ENCODE measurements around the gene MED26.

The MED26 gene

DNA sequence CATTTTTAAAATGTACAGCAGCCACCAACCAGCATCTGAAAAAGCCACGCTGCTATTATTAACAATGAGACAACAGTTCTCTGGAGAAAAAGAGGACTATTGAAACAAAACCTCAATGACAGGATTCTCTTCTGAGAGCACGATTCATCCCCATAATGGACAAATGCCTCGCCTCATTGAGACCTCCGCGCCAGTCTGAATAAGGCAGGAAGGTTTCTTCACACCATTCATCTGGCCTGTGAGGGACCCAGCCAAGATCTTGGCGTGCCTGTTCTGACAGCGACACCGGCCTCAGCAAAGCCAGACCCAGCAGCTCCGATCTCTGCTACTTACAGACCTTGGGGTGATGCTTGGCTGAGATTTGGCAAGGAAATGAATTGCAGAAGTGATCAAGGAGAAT, 17.1 kb upstream of the MED26 start:
- no peak for DNase-seq

DNA sequence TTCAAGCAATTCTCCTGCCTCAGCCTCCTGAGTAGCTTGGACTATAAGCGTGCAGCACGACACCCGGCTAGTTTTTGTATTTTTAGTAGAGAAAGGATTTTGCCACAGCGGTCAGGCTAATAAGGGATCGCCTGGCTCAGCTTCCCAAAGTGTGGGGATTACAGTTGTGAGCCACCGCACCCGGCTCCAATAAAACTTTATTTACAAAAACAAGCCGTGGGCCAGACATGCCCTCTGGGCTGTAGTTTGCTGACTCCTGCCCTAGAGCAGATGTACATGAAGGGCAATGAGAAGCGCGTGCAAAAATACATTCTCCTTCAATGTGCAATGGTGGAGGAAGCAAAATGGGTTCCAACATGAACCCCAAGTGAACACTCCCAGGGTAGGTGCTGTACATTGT, 13.7 kb upstream of the MED26 start:
- no peak for DNase-seq

DNA sequence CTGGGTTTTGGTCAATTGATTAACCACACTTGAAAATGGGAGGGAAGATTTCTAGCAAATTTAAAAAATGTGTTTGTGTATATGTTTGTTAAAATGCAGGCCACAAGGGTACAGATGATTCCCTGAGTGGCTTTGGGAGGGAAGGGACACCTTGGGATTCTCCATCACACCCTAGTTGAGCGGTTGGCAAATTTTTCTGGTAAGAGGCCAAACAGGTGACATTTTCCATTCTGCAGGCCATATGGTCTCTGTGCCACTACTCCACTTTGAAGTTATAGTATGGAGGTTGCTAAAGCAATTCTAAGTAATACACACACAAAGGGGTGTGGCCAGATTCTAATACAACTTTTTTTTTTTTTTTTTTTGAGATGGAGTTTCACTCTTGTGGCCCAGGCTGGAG, 12.9 kb upstream of the MED26 start:
- DNase-seq = no peak

DNA sequence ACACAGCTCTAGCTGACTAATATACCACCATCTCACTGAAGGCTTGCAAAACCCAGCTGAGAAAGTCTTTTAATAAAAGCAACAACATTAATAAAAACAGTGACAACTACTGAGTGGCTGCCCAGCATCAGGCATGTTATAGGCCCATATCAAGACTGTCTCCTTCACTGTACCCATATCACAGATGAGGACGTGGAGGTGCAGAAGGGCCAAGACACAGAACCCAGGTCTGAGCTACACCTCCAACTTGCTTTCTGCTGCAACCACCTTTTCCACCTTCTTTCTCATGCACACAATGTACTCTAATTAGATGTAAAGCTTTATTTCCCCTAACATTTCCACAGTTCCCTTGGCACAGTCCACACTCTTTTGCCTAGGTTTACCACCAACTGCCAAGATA, 10.7 kb upstream of the MED26 start:
- DNase-seq = no peak

DNA sequence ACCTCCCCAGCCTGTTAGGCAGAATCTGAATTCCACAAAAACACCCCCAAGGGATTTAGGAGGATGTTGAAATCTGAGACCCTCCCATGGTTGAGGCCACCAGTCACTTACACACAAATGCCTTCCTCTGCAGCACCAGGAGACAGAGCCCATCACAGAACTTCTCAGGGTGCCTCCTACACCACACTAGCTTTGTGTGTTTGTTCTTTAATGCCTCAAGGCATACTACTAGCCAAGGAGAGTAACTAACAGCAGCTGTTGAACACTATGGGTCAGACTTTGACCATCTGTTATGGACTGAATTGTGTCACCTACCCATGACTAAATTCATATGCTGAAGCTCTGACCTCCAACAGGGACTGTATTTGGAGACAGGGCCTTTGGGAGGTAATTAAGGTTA, 9.5 kb upstream of the MED26 start:
- no peak for DNase-seq

DNA sequence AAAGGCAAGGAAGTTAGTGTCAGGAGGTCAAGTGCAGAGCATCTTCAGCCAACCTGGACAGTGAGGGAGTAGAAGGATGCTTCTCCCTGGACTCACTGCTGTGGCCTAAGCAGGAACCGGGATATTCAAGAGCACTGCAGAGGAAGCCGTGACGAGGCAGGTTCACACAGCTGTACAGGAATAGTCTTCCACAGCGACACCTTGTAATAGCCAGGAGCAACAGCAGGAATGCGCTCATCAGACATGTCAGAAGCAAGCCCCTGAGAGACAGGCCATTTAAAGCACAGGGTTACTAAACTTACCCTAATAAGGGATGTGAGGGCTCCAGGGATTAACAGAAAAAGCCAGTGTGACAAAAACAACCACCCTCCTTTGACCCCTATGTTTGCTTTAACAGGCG, 3.5 kb upstream of the MED26 start:
- DNase-seq = no peak

DNA sequence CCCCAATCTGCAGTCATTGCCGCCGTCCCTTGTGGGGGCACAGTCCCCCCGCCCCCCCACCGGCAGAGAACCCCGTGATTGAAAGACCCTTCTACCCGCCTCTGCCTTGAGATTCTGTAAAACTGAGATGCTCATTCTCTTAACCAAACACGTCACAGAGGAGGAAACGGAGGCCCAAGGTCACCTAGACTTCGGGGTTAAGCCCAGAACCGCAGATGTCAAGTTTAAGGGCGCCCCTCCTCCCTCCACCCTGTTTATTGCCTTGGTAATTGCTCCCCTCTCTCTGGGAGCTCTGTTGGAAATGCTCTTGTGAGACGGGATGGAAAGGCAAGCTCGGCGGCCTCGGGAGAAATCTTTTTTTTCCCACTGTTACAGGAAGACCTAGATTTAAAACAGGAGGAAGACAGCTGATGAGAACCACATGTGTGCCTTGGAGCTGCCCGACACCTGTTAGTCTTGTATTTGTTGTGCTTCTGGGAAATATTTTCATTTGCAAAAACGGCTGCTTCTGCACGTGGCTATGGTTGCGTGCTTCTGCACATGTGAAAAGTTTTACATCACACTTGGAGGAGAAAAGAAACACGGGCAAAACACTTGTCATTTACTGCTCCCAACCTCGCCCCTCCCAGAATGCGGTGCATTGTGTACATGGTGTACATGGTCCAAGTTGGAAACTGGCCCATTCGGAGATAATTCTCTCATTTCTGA, 1.1 kb upstream of the MED26 start:
- DNase-seq = no peak

DNA sequence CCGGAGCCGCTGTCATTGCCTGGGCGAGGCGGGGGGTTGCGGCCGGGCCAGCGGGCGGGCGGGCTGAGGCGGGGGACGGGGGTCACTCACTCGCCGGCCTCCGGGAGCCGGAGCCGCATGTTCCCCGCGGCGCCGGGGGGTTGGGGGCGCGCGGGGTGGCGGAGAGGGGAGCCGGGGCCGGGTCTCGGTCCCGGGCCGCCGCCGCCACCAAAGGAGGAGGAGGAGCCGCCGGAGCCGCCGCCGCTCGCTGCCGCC, 149 bp downstream of the MED26 start:
- no peak for DNase-seq

DNA sequence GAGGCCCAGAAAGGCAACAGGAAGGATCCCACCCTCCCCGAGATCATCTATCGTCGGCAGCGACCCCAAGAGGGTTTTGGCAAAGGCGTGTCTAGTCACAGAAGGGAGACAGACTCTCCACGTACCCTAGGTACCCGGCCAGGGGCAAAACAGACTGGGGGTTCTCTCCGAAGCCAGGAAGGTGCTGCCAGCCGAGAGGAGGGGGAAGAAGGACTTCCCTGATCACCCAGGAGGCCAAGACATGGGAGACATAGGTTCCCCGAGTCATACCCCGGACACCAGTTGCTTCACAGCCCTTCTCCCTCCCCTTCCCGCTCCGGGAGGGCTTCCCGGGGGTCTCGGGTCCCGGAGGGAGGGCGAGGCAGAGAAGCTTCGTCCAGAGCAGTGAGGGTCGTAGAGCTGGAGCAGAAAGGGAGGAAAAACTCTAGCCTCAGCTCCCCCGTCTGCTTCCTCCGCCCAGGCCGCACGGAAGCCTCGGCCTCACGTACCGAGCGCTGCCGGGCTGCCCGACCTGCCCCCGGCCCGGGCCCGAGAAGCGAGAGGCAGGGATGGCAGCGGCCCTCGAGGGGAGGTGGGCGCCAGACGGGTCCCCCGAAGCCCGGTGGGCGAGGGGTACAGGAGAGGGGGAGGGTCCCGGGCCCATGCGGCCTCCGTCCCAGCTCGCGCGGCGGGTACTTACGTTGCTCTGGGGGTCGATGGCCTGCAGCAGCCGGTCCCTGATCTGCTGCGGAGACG, 644 bp downstream of the MED26 start:
- no peak for DNase-seq

DNA sequence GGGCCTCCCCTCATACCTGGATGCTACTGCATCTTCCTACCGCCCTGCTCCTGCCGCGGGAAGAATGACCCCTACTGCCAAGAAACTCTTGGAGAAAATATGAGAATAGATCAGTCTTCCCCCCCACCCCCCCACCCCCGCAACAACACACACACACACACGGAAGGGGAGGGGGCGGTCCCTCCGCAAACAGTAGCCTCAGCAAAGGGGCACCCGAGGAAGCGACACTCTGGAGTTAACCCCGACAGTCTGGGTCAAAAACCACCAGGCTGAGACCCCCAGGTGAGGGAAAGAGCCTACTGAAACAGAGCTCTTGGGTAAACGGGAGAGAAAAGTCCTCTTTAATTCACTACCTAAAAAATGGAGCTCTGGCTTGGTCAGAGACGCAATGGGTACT, 1.2 kb downstream of the MED26 start:
- no peak for DNase-seq

DNA sequence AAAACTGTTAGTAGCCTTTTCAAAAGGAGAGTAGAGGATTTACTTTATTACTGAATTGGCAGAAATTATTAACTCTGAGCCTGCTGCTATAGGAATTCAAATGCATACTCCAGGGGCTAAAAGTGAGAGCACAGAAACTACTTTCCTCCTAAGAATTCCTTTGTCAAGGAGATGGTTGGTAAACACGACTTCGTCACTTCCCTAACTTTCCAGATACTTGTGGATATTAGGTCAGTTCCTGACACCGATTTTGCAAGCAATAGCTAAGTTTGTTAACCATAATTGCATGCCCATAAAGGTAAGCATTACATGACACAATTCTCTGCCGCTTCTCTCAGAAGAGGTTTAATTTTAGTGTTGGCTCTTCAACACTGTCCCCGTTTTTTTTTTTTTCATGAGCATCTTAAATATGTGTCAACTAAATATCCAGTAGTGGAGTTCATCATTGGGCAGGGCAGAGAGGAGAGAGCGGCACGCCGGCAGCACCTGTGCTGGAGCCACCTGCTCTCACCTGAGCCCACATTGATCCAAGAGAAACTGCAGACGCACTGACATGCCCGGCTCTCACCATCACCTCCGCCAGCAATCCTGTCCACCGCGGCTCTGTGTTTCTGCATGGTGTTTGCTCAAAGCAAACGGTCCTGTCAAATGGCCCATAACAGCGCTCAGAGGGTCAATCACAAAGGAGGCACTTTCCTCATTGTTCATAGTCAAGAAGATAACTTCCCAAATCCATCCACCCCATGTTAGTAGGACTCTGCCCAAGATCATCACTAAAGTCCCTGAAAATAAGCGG, 2.6 kb downstream of the MED26 start:
- no peak for DNase-seq

DNA sequence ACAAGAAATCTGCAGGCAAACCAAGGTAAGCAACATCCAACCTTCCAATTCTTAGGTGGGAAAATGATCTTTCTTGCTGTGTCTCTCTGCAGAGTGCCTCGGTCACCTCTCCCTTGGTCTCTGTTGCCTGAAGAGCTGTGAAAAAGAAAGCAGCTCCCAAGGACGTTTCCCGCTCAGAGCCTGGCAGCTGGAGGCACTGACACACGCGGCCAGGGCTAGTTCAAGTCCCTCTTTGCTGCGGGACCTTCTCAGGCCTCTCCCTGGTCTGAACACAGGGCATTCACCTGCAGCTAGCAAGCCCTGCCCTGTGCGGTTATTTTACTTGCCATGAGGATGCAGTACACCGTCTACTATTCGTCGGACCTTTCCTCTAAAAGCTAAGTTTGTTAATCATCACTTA, 3.8 kb downstream of the MED26 start:
- no peak for DNase-seq

DNA sequence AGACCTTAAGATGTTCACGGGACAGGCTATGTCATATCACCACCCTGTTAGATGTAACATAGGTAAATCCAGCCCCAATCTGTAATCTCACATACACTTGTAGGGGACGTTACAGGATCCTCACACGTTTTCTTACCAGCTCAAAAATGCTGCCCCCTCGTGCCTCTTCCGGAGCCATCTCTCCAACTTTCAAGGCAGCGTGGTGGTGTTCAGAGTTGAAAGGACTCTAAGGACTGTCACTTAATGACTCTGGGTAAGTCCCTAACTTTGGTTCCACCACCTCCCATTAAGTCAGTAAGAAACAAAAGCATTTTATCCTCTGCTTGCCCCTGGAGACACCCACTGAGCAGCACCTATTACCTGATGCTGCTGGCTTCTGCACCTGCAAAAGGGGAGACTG, 4.4 kb downstream of the MED26 start:
- no peak for DNase-seq

DNA sequence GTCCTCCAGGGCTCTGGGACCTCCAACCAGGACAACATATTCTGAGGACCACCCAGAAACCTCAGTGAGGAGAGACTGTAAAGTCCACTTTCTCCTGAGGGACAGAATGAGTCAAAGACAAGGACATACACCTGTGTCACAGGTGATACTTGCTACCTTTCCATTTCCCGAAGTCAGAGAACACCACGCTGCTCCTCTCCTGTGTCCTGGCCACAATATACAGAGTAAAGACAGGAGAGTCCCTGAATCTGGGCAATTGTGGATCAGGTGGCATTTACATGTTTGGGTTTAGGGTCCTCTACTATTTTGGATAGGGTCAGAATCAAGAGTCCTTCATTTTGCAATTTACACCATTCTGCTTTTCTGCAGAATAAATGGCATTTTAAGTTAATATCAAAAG, 4.9 kb downstream of the MED26 start:
- DNase-seq = no peak

DNA sequence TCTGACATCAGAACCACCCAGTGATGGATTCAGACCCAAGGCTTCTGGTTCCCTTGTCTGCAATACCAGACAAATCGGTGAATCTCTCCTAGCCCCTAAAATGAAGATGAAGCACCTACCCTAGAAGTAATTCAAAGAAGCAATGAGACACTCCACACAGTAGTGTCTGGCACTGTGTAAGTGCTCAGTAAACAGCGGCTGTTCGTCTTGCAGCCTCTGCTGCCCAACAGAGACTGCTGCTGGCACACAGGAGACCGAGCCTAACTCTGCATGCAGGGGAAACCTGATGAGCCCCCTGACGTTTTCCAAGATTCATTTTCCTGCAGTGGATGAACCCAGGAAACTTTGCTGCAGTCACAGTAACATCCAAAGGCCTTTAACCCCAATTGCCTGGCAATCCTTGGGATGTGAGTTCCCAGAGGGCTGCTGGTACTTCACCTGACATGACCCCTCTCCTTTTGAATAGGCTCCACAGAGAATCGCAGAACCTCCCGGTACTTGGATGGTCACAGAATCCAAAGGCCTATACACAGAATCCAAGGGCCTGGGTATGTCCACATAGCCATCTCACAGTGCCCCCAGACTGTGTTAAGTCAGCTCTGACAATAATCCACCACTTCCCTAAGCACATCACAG, 6.7 kb downstream of the MED26 start:
- DNase-seq = no peak

DNA sequence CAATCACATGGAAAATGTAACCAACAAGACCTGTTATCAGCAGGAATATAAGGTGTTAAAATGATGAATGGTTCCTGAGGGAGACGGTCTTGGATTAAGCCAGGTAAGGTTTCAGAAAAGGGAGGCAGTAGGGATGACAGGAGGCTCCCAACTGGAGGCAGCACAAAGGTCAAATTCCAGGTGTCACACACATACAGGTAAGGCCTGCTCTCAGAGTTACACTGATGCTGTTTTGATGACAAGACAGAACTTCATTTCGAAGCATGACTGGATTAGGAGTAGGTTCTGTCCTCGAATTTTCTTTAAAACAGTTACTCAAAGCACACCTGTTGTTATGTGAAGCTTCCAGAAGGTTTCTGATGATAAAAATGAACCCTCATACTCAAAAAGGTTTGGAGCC, 7.4 kb downstream of the MED26 start:
- DNase-seq = no peak

DNA sequence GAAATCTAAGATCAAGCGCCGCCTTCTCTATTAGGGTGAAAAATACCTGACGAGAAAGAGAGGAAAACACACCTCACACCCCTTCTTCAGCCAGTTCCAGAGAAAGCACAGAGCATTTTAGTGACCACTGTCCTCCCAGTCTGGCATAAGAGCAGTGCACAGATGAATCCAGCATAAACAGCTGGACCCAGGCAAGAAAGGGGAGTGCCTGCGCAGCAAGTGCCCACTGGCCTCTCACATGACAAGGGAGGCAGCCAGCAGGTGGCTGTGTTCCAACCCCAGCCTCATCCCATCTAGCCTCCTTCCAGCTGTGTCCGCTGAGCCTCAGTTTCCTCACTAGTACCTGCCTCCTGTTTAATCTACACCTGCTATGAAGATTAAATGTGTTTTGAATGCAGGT, 8.0 kb downstream of the MED26 start:
- no peak for DNase-seq

DNA sequence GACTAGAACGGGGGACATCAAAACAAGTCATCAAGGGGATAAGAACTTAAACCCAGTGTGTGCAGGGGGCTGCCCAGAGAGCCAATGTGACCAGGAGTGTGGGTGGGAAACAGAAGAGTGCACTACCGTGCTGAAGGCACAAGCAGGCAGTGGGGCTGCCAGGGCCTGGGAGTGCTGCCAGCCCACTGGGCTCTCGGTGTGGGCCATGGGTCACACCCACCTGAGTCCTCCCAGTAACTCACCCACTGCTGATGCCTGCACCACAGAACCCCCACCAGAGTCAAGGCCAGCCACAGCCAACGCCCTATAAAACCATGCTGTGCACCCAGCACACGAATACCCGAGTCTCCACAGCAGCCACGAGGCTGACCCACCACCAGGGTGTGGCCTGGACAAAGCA, 8.5 kb downstream of the MED26 start:
- DNase-seq = no peak

DNA sequence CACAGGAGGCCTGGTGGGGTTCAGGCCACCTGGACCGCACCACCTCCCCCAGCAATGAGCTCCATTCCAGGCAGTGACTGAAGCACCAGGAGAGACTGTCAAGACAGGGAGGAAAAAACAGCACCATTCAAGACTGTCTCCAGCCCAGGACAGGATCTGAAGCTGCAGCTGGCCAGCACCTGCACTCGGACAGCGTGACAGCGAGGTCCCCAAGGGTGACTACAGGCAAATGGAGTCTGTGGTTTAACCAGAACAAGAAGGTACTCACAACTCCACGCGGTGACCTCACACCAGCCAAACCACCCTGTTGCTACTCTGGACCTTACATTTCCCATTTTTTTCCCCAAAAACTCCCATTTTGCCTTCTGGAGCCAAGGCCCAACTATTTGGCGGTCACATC, 9.8 kb downstream of the MED26 start:
- no peak for DNase-seq

DNA sequence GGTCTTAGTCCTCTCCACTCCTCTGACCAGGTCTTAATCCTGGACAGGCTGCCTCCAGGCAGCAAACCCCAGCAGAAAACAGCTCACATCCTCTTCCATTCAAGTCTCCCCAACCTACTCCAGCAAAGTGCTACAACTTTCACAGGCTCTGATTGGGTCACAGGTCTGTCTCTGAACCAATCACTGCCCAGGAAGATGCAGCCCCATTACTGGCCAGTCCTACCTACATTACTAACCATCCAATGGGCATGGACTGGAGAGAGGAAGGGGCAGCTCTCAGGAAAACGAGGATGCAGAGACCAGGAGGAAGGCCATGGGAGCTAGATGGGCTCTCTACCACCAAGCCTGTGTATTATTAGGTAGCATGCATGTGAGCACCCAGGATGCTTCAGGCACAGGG, 12.2 kb downstream of the MED26 start:
- DNase-seq = no peak

DNA sequence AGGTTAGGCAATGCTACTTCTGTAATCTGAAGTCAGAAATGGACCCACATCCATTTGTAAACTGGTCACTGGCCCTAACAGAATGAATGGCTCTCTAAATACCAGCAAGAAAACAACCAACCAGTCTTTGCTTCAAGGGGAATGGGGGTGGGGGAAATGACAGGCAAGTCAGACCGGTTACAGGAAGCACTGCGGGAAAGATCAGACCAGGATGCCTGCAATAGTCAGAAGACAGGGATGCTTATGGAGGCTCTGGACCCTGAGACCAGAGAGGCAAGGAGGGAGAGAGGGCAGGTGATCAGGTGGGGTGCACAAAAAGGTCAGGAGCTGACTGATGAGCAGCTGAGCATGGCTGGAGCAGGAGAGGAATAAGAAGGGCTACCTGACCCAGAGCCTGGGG, 13.1 kb downstream of the MED26 start:
- no peak for DNase-seq

DNA sequence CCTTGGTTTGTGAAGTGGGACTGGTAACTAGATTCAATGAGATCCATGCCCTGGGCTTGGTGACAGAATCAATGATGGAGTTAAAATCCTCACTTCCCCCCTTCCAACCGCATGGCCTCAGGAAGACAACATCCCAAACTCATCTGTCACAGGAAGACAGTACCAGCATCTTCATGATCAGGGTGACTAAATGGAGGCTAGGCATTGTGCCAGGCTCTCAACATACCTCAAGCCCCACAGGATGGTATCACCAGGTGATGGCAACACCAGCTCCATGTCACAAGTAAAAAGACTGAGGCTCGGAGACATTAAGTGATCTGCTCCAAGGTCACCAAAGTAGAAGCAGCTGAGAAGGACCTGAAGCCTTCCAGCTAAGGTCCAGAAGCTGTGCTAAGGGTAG, 14.2 kb downstream of the MED26 start:
- no peak for DNase-seq

DNA sequence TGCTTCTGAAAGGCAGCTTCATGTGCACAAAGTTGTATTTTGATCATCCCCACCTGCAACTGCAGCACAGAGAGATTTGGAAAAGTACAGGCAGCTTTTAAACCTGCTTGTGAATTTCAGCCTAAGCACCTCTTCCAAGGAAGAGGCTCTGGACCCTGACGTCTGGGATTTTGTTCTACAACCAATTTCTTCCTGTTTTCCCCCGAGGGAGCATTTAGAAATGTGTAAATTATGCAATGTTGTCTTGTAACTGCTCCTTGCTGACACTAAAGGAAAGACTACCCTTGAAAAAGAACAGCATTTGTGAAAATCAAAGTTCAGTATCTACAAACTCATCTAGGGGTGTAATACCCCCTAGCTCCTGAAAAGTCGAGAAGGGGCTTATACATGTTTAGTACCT, 15.4 kb downstream of the MED26 start:
- no peak for DNase-seq

DNA sequence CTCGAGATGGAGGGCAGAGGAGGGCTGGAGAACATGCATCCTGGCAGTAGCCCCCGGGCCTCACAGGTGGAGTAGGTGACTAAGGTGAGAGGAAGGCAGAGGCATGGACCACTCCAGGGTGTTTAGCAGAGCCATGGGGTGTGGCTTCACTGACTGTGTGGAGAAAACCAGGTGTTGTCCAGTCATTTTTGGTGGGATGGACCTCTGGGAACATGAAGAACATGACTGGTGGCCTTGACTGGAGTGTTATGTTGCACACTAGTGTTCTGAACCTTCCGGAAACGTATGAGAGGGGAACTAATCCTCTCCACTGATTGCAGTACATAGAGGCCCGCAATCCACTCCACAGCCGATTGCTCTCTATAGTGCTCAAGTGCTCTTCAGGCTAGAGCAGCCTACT, 16.9 kb downstream of the MED26 start:
- DNase-seq = no peak
